ENCODE results near the gene TFF2.

TFF2 gene

DNA sequence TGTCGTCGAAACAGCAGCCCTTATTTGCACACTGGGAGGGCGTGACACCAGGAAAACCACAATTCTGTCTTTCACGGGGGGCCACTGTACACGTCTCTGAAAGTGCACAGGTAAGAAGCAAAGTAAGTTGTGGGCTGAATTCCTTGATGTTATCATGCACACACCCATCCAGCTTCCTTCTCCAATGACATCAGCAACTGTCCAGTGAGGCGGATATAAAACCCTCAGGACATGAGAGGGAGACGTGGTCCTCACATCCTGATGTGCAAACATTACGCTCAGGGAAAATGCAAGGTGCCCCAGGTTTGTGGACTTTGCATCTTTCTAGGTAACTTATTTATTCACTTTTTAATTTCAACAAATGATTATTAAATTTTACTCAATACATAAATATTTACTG, 12.5 kb upstream of the TFF2 start:
- DNase-seq (ENCODE audit: low spot score), result no peak
- in situ Hi-C loops (cut with MboI; ENCODE audit: low pct_unique_long_range_greater_than_20kb, low sequenced_read_pairs, unreplicated experiment), result no loop called here
- TF ChIP-seq, protein P1, sequence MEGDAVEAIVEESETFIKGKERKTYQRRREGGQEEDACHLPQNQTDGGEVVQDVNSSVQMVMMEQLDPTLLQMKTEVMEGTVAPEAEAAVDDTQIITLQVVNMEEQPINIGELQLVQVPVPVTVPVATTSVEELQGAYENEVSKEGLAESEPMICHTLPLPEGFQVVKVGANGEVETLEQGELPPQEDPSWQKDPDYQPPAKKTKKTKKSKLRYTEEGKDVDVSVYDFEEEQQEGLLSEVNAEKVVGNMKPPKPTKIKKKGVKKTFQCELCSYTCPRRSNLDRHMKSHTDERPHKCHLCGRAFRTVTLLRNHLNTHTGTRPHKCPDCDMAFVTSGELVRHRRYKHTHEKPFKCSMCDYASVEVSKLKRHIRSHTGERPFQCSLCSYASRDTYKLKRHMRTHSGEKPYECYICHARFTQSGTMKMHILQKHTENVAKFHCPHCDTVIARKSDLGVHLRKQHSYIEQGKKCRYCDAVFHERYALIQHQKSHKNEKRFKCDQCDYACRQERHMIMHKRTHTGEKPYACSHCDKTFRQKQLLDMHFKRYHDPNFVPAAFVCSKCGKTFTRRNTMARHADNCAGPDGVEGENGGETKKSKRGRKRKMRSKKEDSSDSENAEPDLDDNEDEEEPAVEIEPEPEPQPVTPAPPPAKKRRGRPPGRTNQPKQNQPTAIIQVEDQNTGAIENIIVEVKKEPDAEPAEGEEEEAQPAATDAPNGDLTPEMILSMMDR (IDR thresholded peaks at IDR 0.05; ENCODE audit: extremely low read depth, insufficient read depth, missing control alignments), result no peak

DNA sequence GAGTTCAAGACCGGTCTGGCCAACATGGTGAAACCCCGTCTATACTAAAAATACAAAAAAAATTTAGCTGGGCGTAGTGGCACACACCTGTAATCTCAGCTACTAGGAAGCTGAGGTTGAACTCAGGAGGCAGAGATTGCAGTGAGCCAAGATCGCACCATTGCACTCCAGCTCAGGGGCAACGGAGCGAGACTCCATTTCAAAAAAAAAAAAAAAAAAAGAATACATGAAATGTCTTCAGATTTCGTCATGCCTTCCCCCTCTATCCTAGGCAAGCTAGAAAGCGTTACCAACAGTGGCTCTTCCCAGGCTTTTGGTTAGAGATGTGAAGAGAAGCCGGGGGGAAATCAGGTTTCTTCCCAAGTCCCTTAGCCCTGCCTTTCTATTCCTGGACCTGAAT, 11.9 kb upstream of the TFF2 start:
- no peak for DNase-seq (ENCODE audit: low spot score)
- TF ChIP-seq, protein P1 (IDR thresholded peaks at IDR 0.05; ENCODE audit: extremely low read depth, insufficient read depth, missing control alignments), result no peak
- in situ Hi-C loops (cut with MboI; ENCODE audit: low pct_unique_long_range_greater_than_20kb, low sequenced_read_pairs, unreplicated experiment), result no loop called here

DNA sequence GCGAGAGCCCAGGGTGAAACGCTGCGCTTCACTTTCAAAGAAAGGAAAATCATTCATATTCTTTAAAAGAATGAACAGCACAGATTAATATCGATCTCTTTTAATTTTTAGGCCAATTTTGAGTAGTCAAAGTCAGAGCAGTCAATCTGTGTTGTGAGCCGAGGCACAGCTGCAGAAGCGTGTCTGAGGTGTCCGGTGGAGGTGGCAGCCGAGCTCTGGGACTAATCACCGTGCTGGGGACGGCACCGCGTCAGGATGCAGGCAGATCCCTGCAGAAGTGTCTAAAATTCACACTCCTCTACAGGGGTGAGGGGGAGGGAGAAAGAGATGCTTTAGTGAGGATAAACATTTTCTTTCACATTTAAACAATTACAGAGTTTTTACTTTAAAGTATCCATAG, 11.4 kb upstream of the TFF2 start:
- in situ Hi-C loops (cut with MboI; ENCODE audit: low pct_unique_long_range_greater_than_20kb, low sequenced_read_pairs, unreplicated experiment), result no loop called here
- no peak for DNase-seq (ENCODE audit: low spot score)
- TF ChIP-seq, protein P1 (IDR thresholded peaks at IDR 0.05; ENCODE audit: extremely low read depth, insufficient read depth, missing control alignments), result no peak

DNA sequence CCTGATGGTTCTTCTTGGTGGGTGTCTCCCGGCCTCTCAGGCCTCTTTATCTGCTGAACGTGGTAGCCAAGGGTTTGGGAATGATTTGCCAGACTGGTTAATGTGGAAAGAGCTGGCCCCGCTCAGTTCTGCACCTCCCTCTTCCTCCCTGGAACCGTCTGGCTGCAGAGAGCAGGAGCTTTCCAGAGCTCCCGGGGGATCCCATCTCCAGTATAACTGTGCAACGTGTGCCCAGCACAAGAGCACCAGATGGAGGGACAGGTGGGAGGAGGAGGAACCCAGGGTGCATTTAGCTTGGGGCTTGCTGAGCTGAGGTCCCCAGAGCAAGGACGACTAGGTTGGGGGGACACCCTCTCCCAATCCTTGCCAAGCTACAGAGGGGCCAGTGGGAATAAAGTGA, 10.5 kb upstream of the TFF2 start:
- no peak for DNase-seq (ENCODE audit: low spot score)
- in situ Hi-C loops (cut with MboI; ENCODE audit: low pct_unique_long_range_greater_than_20kb, low sequenced_read_pairs, unreplicated experiment), result no loop called here
- TF ChIP-seq, protein P1 (IDR thresholded peaks at IDR 0.05; ENCODE audit: extremely low read depth, insufficient read depth, missing control alignments), result no peak

DNA sequence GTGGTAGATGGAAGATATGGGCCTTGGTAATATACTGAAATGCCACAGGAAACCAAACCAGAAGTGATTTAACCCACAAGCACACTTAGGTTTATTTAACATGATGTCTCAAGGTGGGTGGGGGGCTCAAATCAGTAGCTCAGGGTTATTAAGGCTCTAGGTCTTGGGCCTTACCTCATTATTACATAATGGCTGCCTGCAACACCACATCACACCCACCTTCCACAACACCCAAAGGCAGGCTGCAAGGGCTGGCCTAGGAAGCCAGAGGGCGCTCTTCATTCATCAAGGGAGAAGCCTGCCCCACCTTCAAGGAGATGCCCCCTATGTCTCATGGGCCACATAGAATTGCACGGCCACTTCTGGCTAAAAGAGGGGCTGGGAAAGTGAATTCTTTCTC, 9.5 kb upstream of the TFF2 start:
- no peak for DNase-seq (ENCODE audit: low spot score)
- in situ Hi-C loops (cut with MboI; ENCODE audit: low pct_unique_long_range_greater_than_20kb, low sequenced_read_pairs, unreplicated experiment), result no loop called here
- TF ChIP-seq, protein P1 (IDR thresholded peaks at IDR 0.05; ENCODE audit: extremely low read depth, insufficient read depth, missing control alignments), result peak; percentile 32

DNA sequence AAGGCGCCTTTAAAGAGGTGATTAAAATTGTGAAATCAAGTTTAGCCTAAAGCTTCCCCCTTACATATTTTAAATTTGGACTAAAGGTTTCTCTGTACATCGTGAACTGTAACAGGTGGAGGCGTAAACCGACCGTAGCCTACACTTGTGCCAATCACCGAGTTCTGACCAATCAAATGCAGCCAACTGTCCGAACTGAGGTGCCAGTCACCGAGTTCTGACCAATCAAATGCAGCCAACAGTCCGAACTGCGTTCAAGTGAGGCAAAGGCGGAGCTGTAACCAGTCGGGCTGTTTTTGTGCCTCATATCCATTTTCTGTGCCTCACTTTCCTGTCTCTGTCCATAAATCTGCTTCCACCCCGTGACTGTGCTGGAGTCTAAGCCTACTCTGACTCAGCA, 8.1 kb upstream of the TFF2 start:
- in situ Hi-C loops (cut with MboI; ENCODE audit: low pct_unique_long_range_greater_than_20kb, low sequenced_read_pairs, unreplicated experiment), result no loop called here
- DNase-seq (ENCODE audit: low spot score), result no peak
- TF ChIP-seq, protein P1 (IDR thresholded peaks at IDR 0.05; ENCODE audit: extremely low read depth, insufficient read depth, missing control alignments), result no peak

DNA sequence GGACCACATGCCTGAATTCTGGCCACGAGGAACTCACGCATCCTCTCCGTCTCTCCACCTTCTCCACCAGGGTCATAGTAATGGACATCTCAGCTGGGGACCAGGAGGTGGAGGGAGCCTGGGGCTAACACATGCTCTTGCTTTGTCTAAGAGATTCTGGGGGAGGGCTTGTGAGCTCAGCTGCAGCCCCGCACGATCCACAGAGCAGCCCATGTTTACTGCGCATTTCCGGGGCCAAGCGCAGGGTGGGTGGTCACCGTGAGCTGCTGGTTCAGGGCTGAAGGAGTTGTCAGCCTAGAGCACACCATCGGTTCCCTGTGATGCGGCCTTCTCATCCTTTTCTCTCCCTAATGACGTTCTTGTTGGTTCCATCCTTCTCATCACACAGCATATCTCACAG, 7.5 kb upstream of the TFF2 start:
- in situ Hi-C loops (cut with MboI; ENCODE audit: low pct_unique_long_range_greater_than_20kb, low sequenced_read_pairs, unreplicated experiment), result no loop called here
- TF ChIP-seq, protein P1 (IDR thresholded peaks at IDR 0.05; ENCODE audit: extremely low read depth, insufficient read depth, missing control alignments), result no peak
- no peak for DNase-seq (ENCODE audit: low spot score)
